ENCODE results near the gene MCC.
"Not testable (repeated sequence)": the region's sequence is repeated elsewhere in the genome, so short reads cannot be mapped to it uniquely, and the experiment has no call there.

Gene MCC

DNA sequence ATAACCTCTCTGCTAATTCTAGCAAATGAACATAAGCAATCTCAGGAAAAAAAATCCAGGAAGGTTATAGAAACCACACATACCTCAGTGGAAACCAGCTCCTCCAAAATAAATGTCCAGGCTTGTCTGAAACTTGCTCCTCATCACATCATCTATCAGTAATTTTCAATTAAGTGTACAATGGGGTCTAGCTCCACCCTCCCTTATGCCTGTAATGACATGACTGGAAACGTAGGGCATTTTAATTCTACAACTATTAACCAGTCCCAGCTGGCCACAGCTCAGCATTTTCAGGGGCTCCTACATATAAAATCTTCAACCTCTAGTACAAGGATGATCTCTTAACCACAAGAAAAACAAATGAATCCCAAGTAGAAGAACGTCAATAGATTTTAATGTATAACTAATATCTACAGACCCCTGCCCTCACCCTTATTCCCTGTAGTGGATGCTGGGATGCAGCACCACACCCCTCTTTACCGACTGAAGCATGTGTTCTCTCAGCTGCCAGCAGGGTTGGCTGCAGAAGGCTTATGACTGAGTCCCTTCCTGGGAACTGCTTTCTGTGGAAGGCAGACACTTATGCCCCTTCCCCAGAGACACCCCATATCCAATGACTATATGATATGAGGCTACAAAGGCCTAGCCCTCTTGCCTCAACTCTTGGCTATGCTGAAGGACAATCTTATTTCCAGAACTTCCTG is 60.2 kb downstream of the MCC start:
- in situ Hi-C loops (cut with HindIII; ENCODE audit: low sequenced_read_pairs), result no loop called here

- in situ Hi-C loops (cut with HindIII; ENCODE audit: low sequenced_read_pairs), result no loop called here
Measured at GRCh38 chr5:113425909-113426308, 62.3 kb downstream of the MCC start.

- in situ Hi-C loops (cut with HindIII; ENCODE audit: low sequenced_read_pairs), result no loop called here
Measured at GRCh38 chr5:113421693-113422092, 66.6 kb downstream of the MCC start.

DNA sequence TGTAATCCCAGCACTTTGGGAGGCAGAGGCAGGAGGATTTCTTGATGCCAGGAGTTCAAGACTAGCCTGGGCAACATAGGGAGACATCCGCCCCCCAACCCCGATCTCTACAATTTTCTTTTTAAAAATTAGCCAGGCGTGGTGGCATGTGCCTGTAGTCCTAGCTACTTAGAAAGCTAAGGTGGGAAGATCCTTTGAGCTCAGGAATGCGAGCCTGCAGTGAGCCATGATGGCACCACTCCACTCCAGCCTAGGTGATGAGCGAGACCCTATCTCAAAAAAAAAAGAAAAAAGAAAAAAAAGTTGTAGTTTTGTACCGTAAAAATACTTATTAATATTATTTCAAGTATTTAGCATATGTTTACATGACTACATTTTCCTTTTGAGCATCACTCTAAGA is 82.7 kb downstream of the MCC start:
- in situ Hi-C loops (cut with HindIII; ENCODE audit: low sequenced_read_pairs), result no loop called here

- in situ Hi-C loops (cut with HindIII; ENCODE audit: low sequenced_read_pairs), result no loop called here
Measured at GRCh38 chr5:113404269-113404668, 84.0 kb downstream of the MCC start.

GRCh38 chr5:113397986-113398385 is 90.3 kb downstream of the MCC start:
- in situ Hi-C loops (cut with HindIII; ENCODE audit: low sequenced_read_pairs), result not testable (repeated sequence)

DNA sequence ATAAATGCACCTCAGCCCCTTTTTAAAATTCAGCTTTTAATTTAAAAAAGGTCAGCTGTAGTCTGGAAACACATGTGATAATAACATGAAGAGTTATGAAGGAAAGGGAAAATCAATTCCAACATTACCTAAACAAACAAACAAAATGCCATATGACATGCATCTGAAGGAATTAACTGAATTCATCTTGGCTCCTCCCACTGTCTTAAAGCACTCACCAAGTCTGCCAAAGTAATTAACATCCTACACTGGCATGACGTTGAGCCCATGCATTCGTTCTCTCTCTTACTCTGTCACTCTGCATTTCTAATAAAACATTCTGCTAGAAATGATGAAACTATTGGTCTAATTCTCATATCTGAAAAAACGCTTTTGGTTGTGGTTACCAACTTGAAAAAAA is 91.2 kb downstream of the MCC start:
- in situ Hi-C loops (cut with HindIII; ENCODE audit: low sequenced_read_pairs), result no loop called here

GRCh38 chr5:113394658-113395057 is 93.6 kb downstream of the MCC start:
- in situ Hi-C loops (cut with HindIII; ENCODE audit: low sequenced_read_pairs), result no loop called here

- in situ Hi-C loops (cut with HindIII; ENCODE audit: low sequenced_read_pairs), result no loop called here
Measured at GRCh38 chr5:113390224-113390623, 98.0 kb downstream of the MCC start.

DNA sequence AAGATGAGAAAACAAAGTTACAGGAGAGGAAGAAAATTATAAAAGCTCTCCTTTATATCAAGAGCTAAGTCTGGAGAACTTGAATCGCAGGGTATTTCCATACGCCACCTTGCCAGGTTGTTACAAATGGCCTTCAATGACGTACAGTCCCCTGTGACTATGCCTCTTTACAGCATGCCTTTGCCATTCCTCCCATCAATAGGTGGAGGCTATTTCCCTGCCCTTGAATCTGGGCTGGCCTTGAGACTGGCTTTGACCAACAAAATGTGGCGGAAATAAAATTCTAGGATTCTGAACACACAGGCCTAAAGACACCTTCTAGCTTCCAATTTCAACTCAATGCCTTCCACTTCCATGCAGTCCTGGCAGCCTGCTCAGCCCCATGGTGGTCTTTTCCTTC is 99.1 kb downstream of the MCC start:
- in situ Hi-C loops (cut with HindIII; ENCODE audit: low sequenced_read_pairs), result no loop called here

GRCh38 chr5:113387844-113388243 is 100.4 kb downstream of the MCC start:
- in situ Hi-C loops (cut with HindIII; ENCODE audit: low sequenced_read_pairs), result no loop called here

DNA sequence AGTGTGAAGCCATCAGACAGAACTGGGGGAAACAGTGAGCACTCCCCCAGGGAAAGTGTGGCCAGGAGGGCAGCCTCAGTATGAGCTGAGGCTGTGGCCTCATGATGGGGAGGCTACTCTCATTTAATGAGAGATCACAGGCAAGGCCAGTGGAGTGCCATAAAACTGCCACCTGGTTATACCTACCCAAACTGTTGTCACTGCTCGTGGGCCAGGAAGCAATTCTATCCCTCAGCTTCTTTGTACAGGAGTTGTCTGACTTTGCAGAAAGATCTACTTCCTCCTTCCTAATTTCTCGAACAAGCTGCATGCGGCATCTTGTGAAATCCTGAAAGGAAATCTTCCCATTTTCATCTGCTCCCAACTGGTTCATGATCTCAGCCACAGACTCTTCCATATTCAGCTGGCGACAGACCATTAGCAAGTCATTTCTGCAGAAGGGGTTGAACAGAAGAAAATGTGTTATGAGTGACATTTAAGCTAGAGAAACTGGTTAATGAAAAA is 103.4 kb downstream of the MCC start:
- in situ Hi-C loops (cut with HindIII; ENCODE audit: low sequenced_read_pairs), result no loop called here

- in situ Hi-C loops (cut with HindIII; ENCODE audit: low sequenced_read_pairs), result no loop called here
Measured at GRCh38 chr5:113382731-113383130, 105.5 kb downstream of the MCC start.

- in situ Hi-C loops (cut with HindIII; ENCODE audit: low sequenced_read_pairs), result no loop called here
Measured at GRCh38 chr5:113381791-113382190, 106.5 kb downstream of the MCC start.

GRCh38 chr5:113380807-113381326 is 107.4 kb downstream of the MCC start:
- in situ Hi-C loops (cut with HindIII; ENCODE audit: low sequenced_read_pairs), result no loop called here

GRCh38 chr5:113379936-113380806 is 108.1 kb downstream of the MCC start:
- in situ Hi-C loops (cut with HindIII; ENCODE audit: low sequenced_read_pairs), result no loop called here

GRCh38 chr5:113378959-113379541 is 109.2 kb downstream of the MCC start:
- in situ Hi-C loops (cut with HindIII; ENCODE audit: low sequenced_read_pairs), result no loop called here

DNA sequence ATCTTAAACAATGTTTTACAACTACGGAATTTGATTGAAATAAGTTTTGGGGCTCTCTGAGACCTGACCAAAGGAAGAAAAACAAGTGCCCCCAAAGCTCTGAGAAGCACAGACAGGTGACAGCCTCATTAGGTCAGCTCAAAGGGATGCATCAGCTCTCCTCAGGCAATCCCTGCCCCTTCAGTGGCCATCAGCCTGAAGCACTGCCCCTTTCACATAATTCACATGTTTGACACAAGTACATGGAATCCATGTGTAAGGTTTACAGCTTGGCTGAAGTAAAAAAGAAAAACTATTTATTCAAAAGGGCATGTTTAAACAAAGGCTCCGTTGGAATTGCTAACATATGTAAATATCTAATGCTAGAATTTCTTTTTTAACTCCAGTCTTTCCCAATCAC is 109.7 kb downstream of the MCC start:
- in situ Hi-C loops (cut with HindIII; ENCODE audit: low sequenced_read_pairs), result no loop called here

GRCh38 chr5:113378081-113378480 is 110.2 kb downstream of the MCC start:
- in situ Hi-C loops (cut with HindIII; ENCODE audit: low sequenced_read_pairs), result no loop called here

DNA sequence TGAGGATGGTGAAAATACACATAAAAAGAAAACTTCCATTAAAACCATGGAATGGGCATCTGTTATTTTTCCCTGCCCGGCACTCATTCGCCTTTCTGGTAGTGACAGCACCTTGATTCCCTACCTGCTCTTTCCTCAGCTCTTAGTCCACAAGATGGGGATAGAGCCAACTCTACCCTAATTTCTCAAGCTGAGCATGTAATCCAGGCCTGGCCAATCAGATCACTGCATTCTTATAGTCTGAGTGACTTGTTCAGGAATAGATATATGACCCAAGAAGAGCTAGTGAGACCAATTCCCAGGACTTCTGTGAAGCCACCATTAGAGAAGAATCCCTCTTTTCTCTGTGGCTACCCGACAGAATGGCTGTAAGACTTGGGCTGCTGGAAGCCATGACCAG is 111.6 kb downstream of the MCC start:
- in situ Hi-C loops (cut with HindIII; ENCODE audit: low sequenced_read_pairs), result no loop called here

- in situ Hi-C loops (cut with HindIII; ENCODE audit: low sequenced_read_pairs), result no loop called here
Measured at GRCh38 chr5:113375480-113376060, 112.7 kb downstream of the MCC start.
